ENCODE data around the gene ARPP21.

ARPP21 gene

GRCh38 chr3:35648347-35648746, 9.0 kb downstream of the ARPP21 start:
- Histone ChIP-seq H3K4me2 (no peak overlapping the region), H3K27me3 (ENCODE audit: insufficient read depth, low read depth) (no peaks in the 10 kb centered on the region), H3K4me1 (ENCODE audit: low read depth, poor library complexity, severe bottlenecking) (peaks cover 7% of the 10 kb centered on the region), H3K9ac (no peak overlapping the region), H3K27ac (no peak overlapping the region), H3K79me2 (ENCODE audit: insufficient read depth, low read depth) (no peaks in the 10 kb centered on the region), H3K36me3 (ENCODE audit: insufficient read depth) (no peaks in the 10 kb centered on the region), H3K4me3 (IDR thresholded peaks at IDR 0.05; ENCODE audit: insufficient read depth, low read depth, low read length) (no peak overlapping the region), H4K20me1 (ENCODE audit: insufficient read depth) (no peaks in the 10 kb centered on the region), H2AFZ (ENCODE audit: low read depth) (no peak overlapping the region)
- TF ChIP-seq, protein P1, sequence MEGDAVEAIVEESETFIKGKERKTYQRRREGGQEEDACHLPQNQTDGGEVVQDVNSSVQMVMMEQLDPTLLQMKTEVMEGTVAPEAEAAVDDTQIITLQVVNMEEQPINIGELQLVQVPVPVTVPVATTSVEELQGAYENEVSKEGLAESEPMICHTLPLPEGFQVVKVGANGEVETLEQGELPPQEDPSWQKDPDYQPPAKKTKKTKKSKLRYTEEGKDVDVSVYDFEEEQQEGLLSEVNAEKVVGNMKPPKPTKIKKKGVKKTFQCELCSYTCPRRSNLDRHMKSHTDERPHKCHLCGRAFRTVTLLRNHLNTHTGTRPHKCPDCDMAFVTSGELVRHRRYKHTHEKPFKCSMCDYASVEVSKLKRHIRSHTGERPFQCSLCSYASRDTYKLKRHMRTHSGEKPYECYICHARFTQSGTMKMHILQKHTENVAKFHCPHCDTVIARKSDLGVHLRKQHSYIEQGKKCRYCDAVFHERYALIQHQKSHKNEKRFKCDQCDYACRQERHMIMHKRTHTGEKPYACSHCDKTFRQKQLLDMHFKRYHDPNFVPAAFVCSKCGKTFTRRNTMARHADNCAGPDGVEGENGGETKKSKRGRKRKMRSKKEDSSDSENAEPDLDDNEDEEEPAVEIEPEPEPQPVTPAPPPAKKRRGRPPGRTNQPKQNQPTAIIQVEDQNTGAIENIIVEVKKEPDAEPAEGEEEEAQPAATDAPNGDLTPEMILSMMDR (conservative IDR thresholded peaks at IDR 0.05; ENCODE audit: low read depth, low read length), result no peak

DNA sequence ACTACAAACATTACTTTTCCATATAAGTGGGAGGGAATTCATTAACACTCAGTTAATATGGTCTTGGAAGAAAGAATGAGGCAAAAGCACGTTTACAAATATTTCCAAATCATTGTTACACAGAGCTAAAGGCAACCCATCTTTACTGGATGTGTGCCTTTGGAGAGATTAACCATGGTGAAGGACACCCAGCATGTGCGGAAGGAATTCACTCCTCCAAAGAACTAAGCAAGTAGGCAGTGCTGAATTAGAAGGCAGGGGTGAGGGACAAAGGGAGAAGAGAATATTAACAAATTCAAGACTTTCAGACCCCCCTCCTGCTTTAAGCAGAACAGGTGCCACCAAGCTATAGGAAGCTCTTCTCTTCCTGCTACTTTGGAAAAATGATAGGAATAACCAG, 10.1 kb downstream of the ARPP21 start:
- Histone ChIP-seq H3K4me2 (no peak overlapping the region), H3K36me3 (ENCODE audit: insufficient read depth) (no peaks in the 10 kb centered on the region), H3K27ac (no peak overlapping the region), H3K79me2 (ENCODE audit: insufficient read depth, low read depth) (no peaks in the 10 kb centered on the region), H3K4me1 (ENCODE audit: low read depth, poor library complexity, severe bottlenecking) (peaks cover 7% of the 10 kb centered on the region), H4K20me1 (ENCODE audit: insufficient read depth) (no peaks in the 10 kb centered on the region), H3K27me3 (ENCODE audit: insufficient read depth, low read depth) (no peaks in the 10 kb centered on the region), H3K9ac (no peak overlapping the region), H3K4me3 (IDR thresholded peaks at IDR 0.05; ENCODE audit: insufficient read depth, low read depth, low read length) (no peak overlapping the region), H2AFZ (ENCODE audit: low read depth) (no peak overlapping the region)
- TF ChIP-seq, protein P1 (conservative IDR thresholded peaks at IDR 0.05; ENCODE audit: low read depth, low read length), result no peak

GRCh38 chr3:35651426-35651825, 12.1 kb downstream of the ARPP21 start:
- Histone ChIP-seq H3K27ac (no peak overlapping the region), H3K36me3 (ENCODE audit: insufficient read depth) (no peaks in the 10 kb centered on the region), H3K27me3 (ENCODE audit: insufficient read depth, low read depth) (no peaks in the 10 kb centered on the region), H3K4me3 (IDR thresholded peaks at IDR 0.05; ENCODE audit: insufficient read depth, low read depth, low read length) (no peak overlapping the region), H3K79me2 (ENCODE audit: insufficient read depth, low read depth) (no peaks in the 10 kb centered on the region), H3K4me1 (ENCODE audit: low read depth, poor library complexity, severe bottlenecking) (peaks cover 7% of the 10 kb centered on the region), H4K20me1 (ENCODE audit: insufficient read depth) (no peaks in the 10 kb centered on the region), H2AFZ (ENCODE audit: low read depth) (no peak overlapping the region), H3K9ac (no peak overlapping the region), H3K4me2 (no peak overlapping the region)
- TF ChIP-seq, protein P1 (conservative IDR thresholded peaks at IDR 0.05; ENCODE audit: low read depth, low read length), result no peak

DNA sequence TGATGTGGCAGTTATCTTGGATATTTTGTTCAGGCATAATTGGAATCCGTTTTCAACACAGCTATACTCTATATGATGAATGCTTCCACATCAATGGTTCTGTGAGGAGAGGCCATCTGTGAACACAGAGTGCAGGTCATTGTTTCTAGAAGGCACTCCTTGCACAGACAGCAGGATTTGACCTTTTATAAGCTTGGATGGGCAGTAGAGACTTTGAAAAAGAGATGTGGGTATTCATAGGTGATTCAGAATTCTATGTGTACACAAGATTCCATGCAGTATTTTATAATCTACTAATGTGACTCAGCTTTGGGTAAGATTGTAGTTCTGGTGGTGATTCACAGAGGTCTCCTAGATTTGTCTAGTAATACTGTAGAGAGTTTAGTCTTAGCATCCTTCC, 12.5 kb downstream of the ARPP21 start:
- TF ChIP-seq, protein P1 (conservative IDR thresholded peaks at IDR 0.05; ENCODE audit: low read depth, low read length), result no peak
- Histone ChIP-seq H3K36me3 (ENCODE audit: insufficient read depth) (no peaks in the 10 kb centered on the region), H3K27me3 (ENCODE audit: insufficient read depth, low read depth) (no peaks in the 10 kb centered on the region), H3K9ac (no peak overlapping the region), H3K4me2 (no peak overlapping the region), H3K27ac (no peak overlapping the region), H3K4me1 (ENCODE audit: low read depth, poor library complexity, severe bottlenecking) (peaks cover 7% of the 10 kb centered on the region), H3K4me3 (IDR thresholded peaks at IDR 0.05; ENCODE audit: insufficient read depth, low read depth, low read length) (no peak overlapping the region), H4K20me1 (ENCODE audit: insufficient read depth) (no peaks in the 10 kb centered on the region), H3K79me2 (ENCODE audit: insufficient read depth, low read depth) (no peaks in the 10 kb centered on the region), H2AFZ (ENCODE audit: low read depth) (no peak overlapping the region)

Measured in KMS-11 (cell line).